ENCODE results near the gene NAV2.

The NAV2 gene

DNA sequence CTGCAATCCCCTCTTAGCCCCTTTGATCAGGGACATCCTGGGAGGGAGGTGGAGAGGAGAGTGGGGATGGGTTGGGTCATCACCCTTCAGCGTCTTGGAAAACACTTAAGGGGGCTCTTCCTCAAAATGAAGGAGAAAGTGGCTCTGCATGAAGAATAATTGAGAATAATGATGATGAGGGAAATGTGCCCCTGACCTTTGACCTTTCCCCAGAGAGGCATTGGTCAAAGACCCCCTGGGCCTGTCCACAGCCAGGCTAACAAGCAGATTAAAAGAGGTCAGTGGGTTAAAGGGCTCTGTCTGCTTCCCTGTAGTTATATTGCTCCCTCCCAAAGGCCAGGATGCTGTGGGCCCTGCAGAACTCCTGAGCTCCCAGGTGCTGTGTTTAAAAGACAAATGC is 68.7 kb downstream of the NAV2 start:
- Histone ChIP-seq H3K9ac (ENCODE audit: low read depth, low read length) (no peak overlapping the region), H3K27me3 (ENCODE audit: control insufficient read depth, insufficient read depth, low read length) (no peaks in the 10 kb centered on the region), H3K27ac (ENCODE audit: low read depth, low read length) (no peak overlapping the region), H3K4me3 (ENCODE audit: low read depth, low read length) (no peak overlapping the region), H3K4me1 (ENCODE audit: control insufficient read depth, insufficient read depth, low read length) (peaks cover 47% of the 10 kb centered on the region), H3K9me3 (ENCODE audit: control insufficient read depth, insufficient read depth, low read length) (no peaks in the 10 kb centered on the region), H3K36me3 (ENCODE audit: control insufficient read depth, insufficient read depth, low read length) (no peaks in the 10 kb centered on the region)

DNA sequence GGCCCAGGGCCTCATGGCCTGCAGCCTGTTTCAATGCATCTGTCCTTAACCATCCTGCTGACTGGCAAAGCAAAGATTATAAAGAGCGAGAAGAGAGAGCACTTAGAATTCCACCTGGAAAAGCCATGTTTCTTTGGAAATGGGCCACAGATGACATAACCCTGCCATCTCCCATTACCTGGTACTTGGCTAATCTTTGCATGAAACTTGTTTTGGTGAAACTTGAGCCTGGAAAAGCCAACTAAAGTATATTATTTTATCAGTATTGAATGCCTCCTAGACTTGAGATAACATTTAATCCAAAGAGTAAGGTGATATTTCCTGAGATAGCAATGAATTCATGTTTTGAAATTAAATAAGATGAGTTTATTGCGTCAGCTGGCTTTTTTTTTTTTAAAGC is 72.6 kb downstream of the NAV2 start:
- no peak overlapping the region for H3K27ac ChIP-seq (ENCODE audit: low read depth, low read length)
- H3K27me3 ChIP-seq (ENCODE audit: control insufficient read depth, insufficient read depth, low read length) = no peaks in the 10 kb centered on the region
- no peak overlapping the region for H3K4me3 ChIP-seq (ENCODE audit: low read depth, low read length)
- H3K9me3 ChIP-seq (ENCODE audit: control insufficient read depth, insufficient read depth, low read length) = no peaks in the 10 kb centered on the region
- H3K4me1 ChIP-seq (ENCODE audit: control insufficient read depth, insufficient read depth, low read length) = peaks cover 30% of the 10 kb centered on the region
- no peak overlapping the region for H3K9ac ChIP-seq (ENCODE audit: low read depth, low read length)
- no peaks in the 10 kb centered on the region for H3K36me3 ChIP-seq (ENCODE audit: control insufficient read depth, insufficient read depth, low read length)

DNA sequence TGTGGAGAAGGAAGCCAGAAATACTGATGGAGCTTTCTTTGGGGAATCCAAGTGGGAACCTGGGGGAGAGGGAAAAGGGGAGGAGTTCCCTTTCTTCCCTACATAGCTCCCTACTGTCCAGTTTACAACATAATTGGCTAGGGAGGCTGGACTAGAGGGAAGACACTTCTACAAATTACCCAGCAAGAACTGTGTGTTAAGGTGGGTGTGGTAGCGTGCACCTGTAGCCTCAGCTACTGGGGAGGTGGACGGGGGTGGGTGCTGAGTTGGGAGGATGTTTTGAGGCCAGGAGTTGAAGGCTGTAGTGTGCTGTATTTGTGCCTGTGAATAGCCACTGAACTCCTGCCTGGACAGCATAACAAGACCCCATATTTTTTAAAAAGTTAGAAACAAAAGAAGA is 74.0 kb downstream of the NAV2 start:
- Histone ChIP-seq H3K27me3 (ENCODE audit: control insufficient read depth, insufficient read depth, low read length) (no peaks in the 10 kb centered on the region), H3K9me3 (ENCODE audit: control insufficient read depth, insufficient read depth, low read length) (no peaks in the 10 kb centered on the region), H3K27ac (ENCODE audit: low read depth, low read length) (no peak overlapping the region), H3K4me3 (ENCODE audit: low read depth, low read length) (no peak overlapping the region), H3K4me1 (ENCODE audit: control insufficient read depth, insufficient read depth, low read length) (peaks cover 30% of the 10 kb centered on the region), H3K36me3 (ENCODE audit: control insufficient read depth, insufficient read depth, low read length) (no peaks in the 10 kb centered on the region), H3K9ac (ENCODE audit: low read depth, low read length) (no peak overlapping the region)

DNA sequence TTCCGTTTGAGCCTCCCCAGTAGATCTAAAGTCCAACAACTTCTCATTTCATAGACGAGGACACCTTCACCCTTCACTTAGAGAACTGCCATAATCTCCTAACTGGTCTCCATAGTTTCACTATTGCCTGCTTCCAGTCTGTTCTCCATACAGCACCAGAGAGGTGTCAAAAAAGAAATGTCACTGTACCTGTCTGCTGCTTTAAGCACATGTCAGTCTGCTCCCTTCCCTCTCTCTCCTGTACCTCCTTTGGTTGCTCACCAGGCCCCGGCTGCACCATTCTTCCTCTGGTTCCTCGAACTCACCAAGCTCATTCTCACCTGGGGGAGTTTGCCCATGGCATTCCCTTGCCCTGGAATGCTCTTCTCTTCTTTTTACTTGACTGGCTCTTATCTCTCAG is 75.8 kb downstream of the NAV2 start:
- peaks cover 27% of the 10 kb centered on the region for H3K4me1 ChIP-seq (ENCODE audit: control insufficient read depth, insufficient read depth, low read length)
- H3K9ac ChIP-seq (ENCODE audit: low read depth, low read length) = no peak overlapping the region

DNA sequence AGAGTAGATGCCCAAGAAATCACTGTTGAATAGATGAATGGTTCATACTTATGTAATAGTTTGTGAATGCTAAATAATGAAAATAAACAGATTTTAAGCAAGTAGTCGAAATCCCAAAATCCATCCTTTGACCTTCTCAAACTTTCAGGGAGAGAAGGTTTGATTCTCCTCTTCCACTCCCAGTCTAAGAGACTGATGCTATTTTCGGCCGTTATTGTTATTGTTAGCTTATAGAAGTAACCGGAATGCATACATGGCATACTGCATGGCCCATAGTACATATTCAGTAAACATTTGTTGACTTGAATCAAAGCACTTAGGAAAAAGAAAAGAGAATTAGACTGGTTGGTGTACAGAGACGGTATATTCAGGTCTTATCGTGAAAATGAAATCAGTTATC is 76.6 kb downstream of the NAV2 start:
- Histone ChIP-seq H3K27me3 (ENCODE audit: control insufficient read depth, insufficient read depth, low read length) (no peaks in the 10 kb centered on the region), H3K9me3 (ENCODE audit: control insufficient read depth, insufficient read depth, low read length) (no peaks in the 10 kb centered on the region), H3K27ac (ENCODE audit: low read depth, low read length) (no peak overlapping the region), H3K4me3 (ENCODE audit: low read depth, low read length) (no peak overlapping the region), H3K9ac (ENCODE audit: low read depth, low read length) (no peak overlapping the region), H3K36me3 (ENCODE audit: control insufficient read depth, insufficient read depth, low read length) (no peaks in the 10 kb centered on the region), H3K4me1 (ENCODE audit: control insufficient read depth, insufficient read depth, low read length) (peaks cover 27% of the 10 kb centered on the region)

More for the DNA sequence above, 75.8 kb downstream of the NAV2 start:
- H3K27me3 ChIP-seq (ENCODE audit: control insufficient read depth, insufficient read depth, low read length) = no peaks in the 10 kb centered on the region
- H3K36me3 ChIP-seq (ENCODE audit: control insufficient read depth, insufficient read depth, low read length) = no peaks in the 10 kb centered on the region
- H3K27ac ChIP-seq (ENCODE audit: low read depth, low read length) = no peak overlapping the region
- no peak overlapping the region for H3K4me3 ChIP-seq (ENCODE audit: low read depth, low read length)
- no peaks in the 10 kb centered on the region for H3K9me3 ChIP-seq (ENCODE audit: control insufficient read depth, insufficient read depth, low read length)

DNA sequence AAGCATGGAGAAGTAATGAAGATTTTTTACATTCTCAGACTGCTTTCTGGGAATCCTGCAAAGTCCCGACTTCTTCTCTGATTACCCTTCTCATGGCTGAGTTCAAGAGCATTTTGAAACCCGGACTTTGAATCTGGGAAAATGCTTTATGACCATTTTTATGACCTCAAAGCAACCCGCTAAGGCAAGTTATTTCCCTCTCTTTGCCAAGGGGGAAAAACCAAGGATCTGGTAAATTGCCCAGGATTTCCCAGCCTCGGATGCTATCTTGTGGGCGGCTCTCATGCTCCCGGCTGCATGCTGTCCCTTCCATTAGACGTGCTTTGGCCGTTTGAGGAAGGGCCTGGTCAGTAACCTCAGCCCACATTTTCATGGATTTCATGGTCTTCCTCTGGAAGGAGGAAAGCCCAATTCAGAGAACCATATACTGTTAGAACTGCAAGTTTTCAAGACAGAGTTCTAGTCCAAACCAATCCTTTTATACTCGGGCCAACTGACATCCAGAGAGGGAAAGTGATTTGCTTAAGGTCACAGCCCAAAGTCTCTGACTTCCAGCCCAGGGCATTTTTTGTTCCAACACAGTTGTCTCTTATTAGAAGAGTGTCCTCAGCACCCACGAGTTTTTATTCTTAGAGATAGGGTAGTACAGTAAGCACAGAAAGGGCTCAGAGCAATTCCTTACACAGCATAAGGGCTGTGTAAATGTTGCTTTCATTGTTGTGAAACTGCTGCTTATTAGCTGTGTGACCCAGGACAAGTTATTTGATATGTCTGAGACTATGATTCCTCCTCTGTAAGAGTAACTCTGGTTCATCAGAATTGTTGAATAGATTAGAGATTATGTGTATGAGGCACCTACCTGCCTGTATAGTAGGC is 77.4 kb downstream of the NAV2 start:
- Histone ChIP-seq H3K27me3 (ENCODE audit: control insufficient read depth, insufficient read depth, low read length) (no peaks in the 10 kb centered on the region), H3K27ac (ENCODE audit: low read depth, low read length) (no peak overlapping the region), H3K4me3 (ENCODE audit: low read depth, low read length) (no peak overlapping the region), H3K36me3 (ENCODE audit: control insufficient read depth, insufficient read depth, low read length) (no peaks in the 10 kb centered on the region), H3K9ac (ENCODE audit: low read depth, low read length) (no peak overlapping the region), H3K4me1 (ENCODE audit: control insufficient read depth, insufficient read depth, low read length) (peaks cover 31% of the 10 kb centered on the region), H3K9me3 (ENCODE audit: control insufficient read depth, insufficient read depth, low read length) (no peaks in the 10 kb centered on the region)

DNA sequence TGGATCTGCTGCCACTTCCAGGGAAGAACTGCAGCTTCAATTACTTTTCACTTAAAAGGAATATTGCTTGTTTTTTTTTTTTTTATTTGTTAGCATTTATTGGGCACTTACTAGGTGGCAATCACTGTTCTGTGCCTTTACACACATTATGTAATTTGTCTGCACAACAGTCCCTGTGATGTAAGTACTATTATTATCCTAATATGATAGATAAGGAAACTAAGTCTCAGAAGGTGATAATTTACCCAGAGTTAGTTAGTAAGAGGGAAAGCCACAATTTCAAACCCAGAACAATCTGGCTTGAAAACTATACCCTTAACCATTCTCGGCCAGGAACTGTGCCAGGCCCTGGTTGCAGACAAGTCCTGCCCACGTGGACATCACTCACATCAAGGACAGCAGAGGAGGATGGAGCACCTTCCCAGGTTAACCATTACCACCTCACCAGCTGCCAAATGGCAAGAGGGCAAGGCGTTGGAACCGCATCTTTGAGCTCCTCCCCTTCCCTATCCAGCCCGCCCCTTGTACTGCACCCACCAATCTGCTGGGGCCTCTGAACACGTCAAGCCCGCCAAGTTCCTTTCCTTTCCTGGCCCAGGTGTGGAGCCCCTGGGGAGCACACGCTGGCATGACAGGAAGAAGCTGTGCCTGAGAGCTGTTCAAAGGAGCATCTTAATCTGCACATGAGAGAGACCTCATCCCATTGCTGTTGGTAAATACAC is 78.4 kb downstream of the NAV2 start:
- Histone ChIP-seq H3K36me3 (ENCODE audit: control insufficient read depth, insufficient read depth, low read length) (no peaks in the 10 kb centered on the region), H3K9ac (ENCODE audit: low read depth, low read length) (no peak overlapping the region), H3K27me3 (ENCODE audit: control insufficient read depth, insufficient read depth, low read length) (no peaks in the 10 kb centered on the region), H3K4me1 (ENCODE audit: control insufficient read depth, insufficient read depth, low read length) (peaks cover 31% of the 10 kb centered on the region), H3K27ac (ENCODE audit: low read depth, low read length) (no peak overlapping the region), H3K9me3 (ENCODE audit: control insufficient read depth, insufficient read depth, low read length) (no peaks in the 10 kb centered on the region), H3K4me3 (ENCODE audit: low read depth, low read length) (no peak overlapping the region)

DNA sequence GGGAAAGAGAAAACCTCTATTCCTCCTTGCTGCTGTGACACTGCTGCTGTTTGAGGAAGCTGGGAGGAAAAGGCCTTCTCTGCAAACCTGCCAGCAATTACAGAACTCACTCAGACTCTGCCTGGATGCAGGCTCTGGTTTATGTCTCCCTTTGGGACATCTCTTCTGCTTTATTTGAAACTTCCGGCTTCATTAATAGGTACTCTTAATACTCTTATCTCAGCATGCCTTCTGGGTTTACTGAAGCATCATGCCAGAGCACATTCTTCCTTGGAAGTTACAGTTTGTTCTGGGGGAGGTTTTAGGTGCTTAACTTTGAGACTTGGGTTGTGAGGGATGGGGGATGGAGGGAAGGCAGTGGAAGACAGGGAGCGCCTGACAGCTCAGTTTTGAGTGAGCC is 79.9 kb downstream of the NAV2 start:
- H3K4me3 ChIP-seq (ENCODE audit: low read depth, low read length) = no peak overlapping the region
- no peaks in the 10 kb centered on the region; the same call in 1 of the 2 replicates for H3K36me3 ChIP-seq (ENCODE audit: control insufficient read depth, insufficient read depth, low read length)
- H3K9me3 ChIP-seq (ENCODE audit: control insufficient read depth, insufficient read depth, low read length) = no peaks in the 10 kb centered on the region
- H3K27ac ChIP-seq (ENCODE audit: low read depth, low read length) = no peak overlapping the region
- no peaks in the 10 kb centered on the region for H3K27me3 ChIP-seq (ENCODE audit: control insufficient read depth, insufficient read depth, low read length)
- no peak overlapping the region for H3K9ac ChIP-seq (ENCODE audit: low read depth, low read length)
- H3K4me1 ChIP-seq (ENCODE audit: control insufficient read depth, insufficient read depth, low read length) = peaks cover 42% of the 10 kb centered on the region

DNA sequence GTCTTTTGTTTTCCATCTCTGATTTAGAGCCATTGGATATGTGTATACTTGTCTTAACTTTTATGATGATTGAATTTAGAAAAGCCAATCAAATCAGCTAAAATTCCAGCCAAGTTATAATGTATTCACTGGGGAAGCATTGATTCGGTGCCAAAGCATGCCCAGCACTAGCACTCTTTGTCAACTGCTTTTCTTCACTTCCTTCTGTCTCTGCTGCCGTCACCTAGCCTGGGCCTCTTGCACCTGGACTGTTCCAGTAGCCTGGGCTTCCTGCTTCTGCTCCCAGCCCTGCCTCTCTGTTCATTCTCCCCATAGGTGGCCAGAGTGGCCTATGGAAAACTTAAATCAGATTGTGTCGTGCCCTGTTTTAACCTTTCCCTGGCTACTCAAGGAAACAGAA is 80.7 kb downstream of the NAV2 start:
- H3K27ac ChIP-seq (ENCODE audit: low read depth, low read length) = no peak overlapping the region
- no peaks in the 10 kb centered on the region for H3K9me3 ChIP-seq (ENCODE audit: control insufficient read depth, insufficient read depth, low read length)
- no peak overlapping the region for H3K4me3 ChIP-seq (ENCODE audit: low read depth, low read length)
- peaks cover 42% of the 10 kb centered on the region for H3K4me1 ChIP-seq (ENCODE audit: control insufficient read depth, insufficient read depth, low read length)
- H3K9ac ChIP-seq (ENCODE audit: low read depth, low read length) = no peak overlapping the region
- H3K36me3 ChIP-seq (ENCODE audit: control insufficient read depth, insufficient read depth, low read length) = peaks cover 2% of the 10 kb centered on the region; the same call in 1 of the 2 replicates
- no peaks in the 10 kb centered on the region for H3K27me3 ChIP-seq (ENCODE audit: control insufficient read depth, insufficient read depth, low read length)

DNA sequence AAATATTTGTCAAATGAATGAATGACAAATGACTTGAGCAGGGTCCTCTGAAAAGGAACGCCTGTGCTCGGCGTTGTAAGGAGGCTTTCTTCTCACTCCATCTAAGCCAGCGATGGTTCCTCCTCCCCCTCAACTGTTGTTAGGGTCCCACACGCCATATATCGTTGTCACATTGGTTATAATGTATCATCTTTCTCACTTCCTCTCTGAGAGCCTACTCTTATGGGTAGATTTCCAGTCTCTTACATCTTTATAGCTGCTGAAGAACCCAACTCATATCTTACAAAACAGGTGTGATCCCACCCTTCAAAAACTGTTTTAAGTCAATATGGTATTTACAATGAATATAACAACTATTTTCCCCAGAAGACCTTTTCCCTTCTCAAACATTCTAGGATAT is 81.5 kb downstream of the NAV2 start:
- H3K4me1 ChIP-seq (ENCODE audit: control insufficient read depth, insufficient read depth, low read length) = peaks cover 42% of the 10 kb centered on the region
- H3K27me3 ChIP-seq (ENCODE audit: control insufficient read depth, insufficient read depth, low read length) = no peaks in the 10 kb centered on the region
- peaks cover 6% of the 10 kb centered on the region; the same call in 1 of the 2 replicates for H3K36me3 ChIP-seq (ENCODE audit: control insufficient read depth, insufficient read depth, low read length)
- no peak overlapping the region for H3K27ac ChIP-seq (ENCODE audit: low read depth, low read length)
- no peaks in the 10 kb centered on the region for H3K9me3 ChIP-seq (ENCODE audit: control insufficient read depth, insufficient read depth, low read length)
- H3K4me3 ChIP-seq (ENCODE audit: low read depth, low read length) = no peak overlapping the region
- no peak overlapping the region for H3K9ac ChIP-seq (ENCODE audit: low read depth, low read length)

DNA sequence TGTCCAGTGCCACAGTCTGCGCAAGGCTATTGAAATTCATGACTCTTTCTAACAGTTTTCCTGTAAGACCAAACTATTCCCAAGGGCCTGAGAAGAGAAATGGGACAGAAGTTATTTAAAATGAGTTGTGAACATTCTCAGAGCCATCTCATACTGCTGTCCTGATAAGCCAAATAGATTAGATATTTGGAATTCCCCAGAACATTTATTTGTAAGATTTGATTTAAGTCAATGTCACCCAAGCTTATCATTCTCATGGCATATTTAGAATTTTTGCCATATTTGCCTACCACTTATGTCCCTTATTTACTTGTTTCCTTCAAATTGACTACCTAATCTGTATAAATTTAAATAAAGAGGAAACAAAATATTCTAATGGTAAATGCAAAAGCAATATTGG is 82.4 kb downstream of the NAV2 start:
- no peaks in the 10 kb centered on the region for H3K27me3 ChIP-seq (ENCODE audit: control insufficient read depth, insufficient read depth, low read length)
- peaks cover 42% of the 10 kb centered on the region for H3K4me1 ChIP-seq (ENCODE audit: control insufficient read depth, insufficient read depth, low read length)
- H3K4me3 ChIP-seq (ENCODE audit: low read depth, low read length) = no peak overlapping the region
- no peak overlapping the region for H3K27ac ChIP-seq (ENCODE audit: low read depth, low read length)
- no peak overlapping the region for H3K9ac ChIP-seq (ENCODE audit: low read depth, low read length)
- H3K36me3 ChIP-seq (ENCODE audit: control insufficient read depth, insufficient read depth, low read length) = peaks cover 7% of the 10 kb centered on the region; the same call in 1 of the 2 replicates
- H3K9me3 ChIP-seq (ENCODE audit: control insufficient read depth, insufficient read depth, low read length) = no peaks in the 10 kb centered on the region
